ENCODE results near the gene FBLN7. TPM values are rescaled to one million over a fixed set of nuclear protein-coding genes. Genes with fewer than 3 reads are reported as not detected.
A peak's percentile ranks its signal among the peaks of the same experiment; 100 is the strongest.

FBLN7 gene
- total RNA-seq, 2 experiments from 2014 or later: 7.3 to 8.4 TPM

GRCh38 chr2:112166806-112167499, 28.8 kb downstream of the FBLN7 start:
- DNase-seq: no peak
- Mint-ChIP-seq H3K27me3 (peaks cover 2% of the 10 kb centered on the region), H3K9me3 (no peaks in the 10 kb centered on the region), H3K4me1 (peaks cover 9% of the 10 kb centered on the region), H3K27ac (no peak overlapping the region), H3K4me3 (no peak overlapping the region), H3K36me3 (ENCODE audit: low read depth) (no peaks in the 10 kb centered on the region)
- POLR2A ChIA-PET: interaction anchor here (1.0 kb wide), 1 partner anchor 15 kb away, joined by 4 read pairs; no protein-coding TSS in a partner anchor
- CTCF ChIA-PET: no interaction called here

GRCh38 chr2:112168422-112169124, 30.4 kb downstream of the FBLN7 start:
- H3K9me3 Mint-ChIP-seq: no peaks in the 10 kb centered on the region
- DNase-seq: no peak
- CTCF ChIA-PET: no interaction called here
- H3K27ac Mint-ChIP-seq: no peak overlapping the region
- peaks cover 2% of the 10 kb centered on the region for H3K27me3 Mint-ChIP-seq
- no peaks in the 10 kb centered on the region for H3K36me3 Mint-ChIP-seq (ENCODE audit: low read depth)
- peaks cover 13% of the 10 kb centered on the region for H3K4me1 Mint-ChIP-seq
- POLR2A ChIA-PET: interaction anchor here (1.0 kb wide), 1 partner anchor 13 kb away, joined by 4 read pairs; no protein-coding TSS in a partner anchor
- H3K4me3 Mint-ChIP-seq: no peak overlapping the region

- no peaks in the 10 kb centered on the region for H3K36me3 Mint-ChIP-seq (ENCODE audit: low read depth)
- DNase-seq: no peak
- no peaks in the 10 kb centered on the region for H3K9me3 Mint-ChIP-seq
- peaks cover 2% of the 10 kb centered on the region for H3K27me3 Mint-ChIP-seq
- H3K4me1 Mint-ChIP-seq: peaks cover 29% of the 10 kb centered on the region
- ChIA-PET POLR2A (no interaction called here), CTCF (interaction anchor here (1.0 kb wide), 1 partner anchor 11 kb away, joined by 3 read pairs; no protein-coding TSS in a partner anchor)
- no peak overlapping the region for H3K4me3 Mint-ChIP-seq
- H3K27ac Mint-ChIP-seq: no peak overlapping the region
Observed at GRCh38 chr2:112170495-112170894, 32.3 kb downstream of the FBLN7 start.

GRCh38 chr2:112173646-112174319, 35.6 kb downstream of the FBLN7 start:
- H3K27me3 Mint-ChIP-seq: peaks cover 2% of the 10 kb centered on the region
- no peak overlapping the region for H3K4me3 Mint-ChIP-seq
- no peak for DNase-seq

GRCh38 chr2:112174383-112174782, 36.2 kb downstream of the FBLN7 start:
- Mint-ChIP-seq H3K27ac (no peak overlapping the region), H3K4me3 (no peak overlapping the region), H3K4me1 (peaks cover 22% of the 10 kb centered on the region), H3K36me3 (ENCODE audit: low read depth) (no peaks in the 10 kb centered on the region), H3K9me3 (no peaks in the 10 kb centered on the region), H3K27me3 (peaks cover 2% of the 10 kb centered on the region)
- no peak for DNase-seq
- ChIA-PET POLR2A (no interaction called here), CTCF (no interaction called here)

More at GRCh38 chr2:112173646-112174319, 35.6 kb downstream of the FBLN7 start:
- Mint-ChIP-seq H3K4me1 (peaks cover 22% of the 10 kb centered on the region), H3K27ac (peak overlapping the region; percentile 22), H3K36me3 (ENCODE audit: low read depth) (no peaks in the 10 kb centered on the region), H3K9me3 (no peaks in the 10 kb centered on the region)
- ChIA-PET POLR2A (interaction anchor here (1.7 kb wide), 1 partner anchor 9 kb away, joined by 4 read pairs; no protein-coding TSS in a partner anchor), CTCF (interaction anchor here (0.5 to 0.7 kb wide), 2 partner anchors 8 to 43 kb away, joined by 3 read pairs; no protein-coding TSS in a partner anchor)

GRCh38 chr2:112175333-112175732, 37.1 kb downstream of the FBLN7 start:
- Mint-ChIP-seq H3K36me3 (ENCODE audit: low read depth) (no peaks in the 10 kb centered on the region), H3K4me1 (peaks cover 23% of the 10 kb centered on the region), H3K27me3 (no peaks in the 10 kb centered on the region), H3K27ac (no peak overlapping the region), H3K9me3 (peaks cover 3% of the 10 kb centered on the region), H3K4me3 (no peak overlapping the region)
- POLR2A ChIA-PET: interaction anchor here (0.7 kb wide), 1 partner anchor 14 kb away, joined by 3 read pairs; no protein-coding TSS in a partner anchor
- DNase-seq: no peak
- CTCF ChIA-PET: no interaction called here

GRCh38 chr2:112175958-112176573, 37.9 kb downstream of the FBLN7 start:
- no peak for DNase-seq
- ChIA-PET CTCF (no interaction called here), POLR2A (interaction anchor here (0.7 kb wide), 1 partner anchor 13 kb away, joined by 3 read pairs; no protein-coding TSS in a partner anchor)
- Mint-ChIP-seq H3K36me3 (ENCODE audit: low read depth) (no peaks in the 10 kb centered on the region), H3K4me3 (no peak overlapping the region), H3K4me1 (peaks cover 27% of the 10 kb centered on the region), H3K9me3 (peaks cover 3% of the 10 kb centered on the region), H3K27me3 (no peaks in the 10 kb centered on the region), H3K27ac (no peak overlapping the region)

GRCh38 chr2:112181571-112182290, 43.5 kb downstream of the FBLN7 start:
- peak overlapping the region; percentile 71 for H3K4me3 Mint-ChIP-seq
- H3K27me3 Mint-ChIP-seq: peaks cover 1% of the 10 kb centered on the region
- H3K9me3 Mint-ChIP-seq: peaks cover 3% of the 10 kb centered on the region
- DNase-seq: peak; percentile 58
- peak overlapping the region; percentile 77 for H3K27ac Mint-ChIP-seq
- H3K4me1 Mint-ChIP-seq: peaks cover 40% of the 10 kb centered on the region
- ChIA-PET CTCF (interaction anchor here (0.9 to 1.7 kb wide), 10 partner anchors 9 to 392 kb away, joined by 3 to 5 read pairs (median 3); partner anchors contain the start of gene ZC3H8), POLR2A (interaction anchor here (0.5 to 2.9 kb wide), 12 partner anchors 8 to 292 kb away, joined by 3 to 24 read pairs (median 4); partner anchors contain the start of gene ZC3H8)
- H3K36me3 Mint-ChIP-seq (ENCODE audit: low read depth): peaks cover 9% of the 10 kb centered on the region

- peaks cover 15% of the 10 kb centered on the region for H3K36me3 Mint-ChIP-seq (ENCODE audit: low read depth)
- H3K4me1 Mint-ChIP-seq: peaks cover 48% of the 10 kb centered on the region
- CTCF ChIA-PET: interaction anchor here (1.0 to 1.7 kb wide), 10 partner anchors 9 to 391 kb away, joined by 3 to 5 read pairs (median 3); partner anchors contain the start of gene ZC3H8
- POLR2A ChIA-PET: interaction anchor here (0.8 to 2.9 kb wide), 13 partner anchors 8 to 95 kb away, joined by 3 to 24 read pairs (median 4); partner anchors contain the start of gene ZC3H8
- peaks cover 3% of the 10 kb centered on the region for H3K9me3 Mint-ChIP-seq
- H3K27ac Mint-ChIP-seq: peak overlapping the region; percentile 77
- DNase-seq: peak; percentile 40
- H3K27me3 Mint-ChIP-seq: peaks cover 1% of the 10 kb centered on the region
- H3K4me3 Mint-ChIP-seq: peak overlapping the region; percentile 71
Observed at GRCh38 chr2:112182581-112183034, 44.4 kb downstream of the FBLN7 start.

GRCh38 chr2:112183327-112184025, 45.3 kb downstream of the FBLN7 start:
- peak overlapping the region; percentile 77 for H3K27ac Mint-ChIP-seq
- peaks cover 19% of the 10 kb centered on the region for H3K36me3 Mint-ChIP-seq (ENCODE audit: low read depth)
- peaks cover 3% of the 10 kb centered on the region for H3K9me3 Mint-ChIP-seq
- peaks cover 57% of the 10 kb centered on the region for H3K4me1 Mint-ChIP-seq
- POLR2A ChIA-PET: interaction anchor here (0.8 to 2.9 kb wide), 6 partner anchors 14 to 94 kb away, joined by 3 to 24 read pairs (median 4); partner anchors contain the start of gene ZC3H8
- no peak for DNase-seq
- peak overlapping the region; percentile 71 for H3K4me3 Mint-ChIP-seq
- peaks cover 1% of the 10 kb centered on the region for H3K27me3 Mint-ChIP-seq
- CTCF ChIA-PET: interaction anchor here (1.2 kb wide), 1 partner anchor 73 kb away, joined by 3 read pairs; no protein-coding TSS in a partner anchor

GRCh38 chr2:112184121-112184520, 45.9 kb downstream of the FBLN7 start:
- H3K9me3 Mint-ChIP-seq: peaks cover 3% of the 10 kb centered on the region
- peaks cover 63% of the 10 kb centered on the region for H3K4me1 Mint-ChIP-seq
- no peak for DNase-seq
- CTCF ChIA-PET: no interaction called here
- no peak overlapping the region for H3K27ac Mint-ChIP-seq
- H3K36me3 Mint-ChIP-seq (ENCODE audit: low read depth): peaks cover 19% of the 10 kb centered on the region
- H3K4me3 Mint-ChIP-seq: no peak overlapping the region
- peaks cover 1% of the 10 kb centered on the region for H3K27me3 Mint-ChIP-seq
- POLR2A ChIA-PET: interaction anchor here (2.9 kb wide), 1 partner anchor 70 kb away, joined by 24 read pairs; the partner anchor contains the start of gene ZC3H8

All from activated CD4-positive, alpha-beta memory T cell treated with anti-CD3 and anti-CD28 coated beads, Interleukin-2, amount 10 ng/mL, durations not matched to agents 7 days and 5 days (primary cell).